HepG2 (cell line): ENCODE measurements around the gene MMP24OS. TPM values are rescaled to one million over a fixed set of nuclear protein-coding genes. Genes with fewer than 3 reads are reported as not detected.

Experiments used
- AGO1 ChIP-seq: fragments of 200-400 bp; formaldehyde crosslinking; IDR thresholded peaks from 2 replicates; pipeline ENCODE4 v1.6.1; 2017; ENCODE audit warnings: mild to moderate bottlenecking, low read depth, low read length, moderate library complexity; ENCODE audit not compliant: poor library complexity, severe bottlenecking
- BRCA1 ChIP-seq: sonication (generic); formaldehyde crosslinking; IDR thresholded peaks from 2 replicates; pipeline ENCODE4 v1.4.0; 2020; ENCODE audit warnings: missing genetic modification reagents
- DRAP1 ChIP-seq: IDR thresholded peaks from 2 replicates; pipeline ENCODE4 v1.6.1; 2016; ENCODE audit warnings: missing genetic modification reagents, missing compliant biosample characterization
- FOXP1 ChIP-seq, 2 experiments: fragments of 450-650 bp in 1 of 2; IDR thresholded peaks; 2 replicates each; pipeline ENCODE4 v1.6.1; 2017 to 2018; ENCODE audit warnings: antibody characterized with exemption in 1 of 2
- GTF2F1 ChIP-seq: fragments of 150-350 bp; IDR thresholded peaks from 2 replicates; pipeline ENCODE4 v1.6.1; 2014; ENCODE audit warnings: low read length
- HOXA9 ChIP-seq: sonication (generic); formaldehyde crosslinking; IDR thresholded peaks from 2 replicates; pipeline ENCODE4 v1.8.1; 2022; ENCODE audit warnings: missing genetic modification reagents, mild to moderate bottlenecking, moderate library complexity, borderline replicate concordance
- KAT2B ChIP-seq: fragments of 150-350 bp; IDR thresholded peaks from 2 replicates; pipeline ENCODE4 v1.6.1; 2014; ENCODE audit warnings: low read depth, low read length, borderline replicate concordance
- KDM2A ChIP-seq: sonication (generic); formaldehyde crosslinking; IDR thresholded peaks from 2 replicates; pipeline ENCODE4 v1.4.0; 2020; ENCODE audit warnings: low read depth, missing genetic modification reagents, borderline replicate concordance
- KDM6A ChIP-seq: IDR thresholded peaks from 2 replicates; pipeline ENCODE4 v1.6.1; 2016; ENCODE audit warnings: low read depth
- KMT2B ChIP-seq: IDR thresholded peaks from 2 replicates; pipeline ENCODE4 v1.6.1; 2016; ENCODE audit warnings: missing genetic modification reagents, missing compliant biosample characterization
- MEF2D ChIP-seq: sonication (generic); formaldehyde crosslinking; IDR thresholded peaks from 2 replicates; pipeline ENCODE4 v1.5.1; 2020; ENCODE audit warnings: mild to moderate bottlenecking, missing genetic modification reagents
- MYNN ChIP-seq: sonication (generic); formaldehyde crosslinking; IDR thresholded peaks from 2 replicates; pipeline ENCODE4 v1.4.0; 2020; ENCODE audit warnings: mild to moderate bottlenecking, low read depth, missing genetic modification reagents
- NFATC3 ChIP-seq: sonication (generic); formaldehyde crosslinking; IDR thresholded peaks from 2 replicates; pipeline ENCODE4 v1.5.1; 2020; ENCODE audit warnings: mild to moderate bottlenecking, missing genetic modification reagents
- NFRKB ChIP-seq: fragments of 450-650 bp; IDR thresholded peaks from 2 replicates; pipeline ENCODE4 v1.6.1; 2017
- NR2F2 ChIP-seq: IDR thresholded peaks from 2 replicates; pipeline ENCODE4 v1.6.1; 2012; ENCODE audit warnings: low read depth, inconsistent platforms, borderline replicate concordance
- PLRG1 ChIP-seq: fragments of 450-650 bp; conservative IDR thresholded peaks from 2 replicates; pipeline ENCODE4 v1.6.1; 2016
- RAD21 ChIP-seq: fragments of 450-650 bp; formaldehyde crosslinking; IDR thresholded peaks from 2 replicates; pipeline ENCODE4 v1.5.0; 2020; ENCODE audit warnings: mild to moderate bottlenecking
- RARA ChIP-seq: IDR thresholded peaks from 2 replicates; pipeline ENCODE4 v1.6.1; 2016; ENCODE audit warnings: missing genetic modification reagents, missing compliant biosample characterization
- SP1 ChIP-seq, 2 experiments: fragments of 450-650 bp in 1 of 2; sonication (generic) in 1 of 2; formaldehyde crosslinking in 1 of 2; IDR thresholded peaks; 2 replicates each; pipeline versions ENCODE4 v1.4.0 to v1.6.1; 2016 to 2020; ENCODE audit warnings: missing genetic modification reagents in 1 of 2
- TEAD2 ChIP-seq: sonication (generic); formaldehyde crosslinking; IDR thresholded peaks from 2 replicates; pipeline ENCODE4 v1.9.0; 2021; ENCODE audit warnings: missing genetic modification reagents
- ZNF101 ChIP-seq: sonication (generic); formaldehyde crosslinking; IDR thresholded peaks from 2 replicates; pipeline ENCODE4 v1.4.0; 2020; ENCODE audit warnings: mild to moderate bottlenecking, low read depth, missing genetic modification reagents, borderline replicate concordance
- ZNF672 ChIP-seq: sonication (generic); formaldehyde crosslinking; IDR thresholded peaks from 2 replicates; pipeline ENCODE4 v1.8.1; 2022; ENCODE audit warnings: missing genetic modification reagents
- ZNF878 ChIP-seq: sonication (generic); formaldehyde crosslinking; IDR thresholded peaks from 2 replicates; pipeline ENCODE4 v1.8.1; 2023; ENCODE audit warnings: mild to moderate bottlenecking, missing genetic modification reagents, moderate library complexity
- polyA plus RNA-seq, 8 experiments: library from polyadenylated mRNA; depleted of rRNA in 3 of 8; stranded (reverse) in 7 of 8; unstranded in 1 of 8; fragments of >200 nt; fragmentation: Illumina TruSeq in 4 of 8; extraction: Trizol in 4 of 8; gene quantifications; 2 replicates each; pipeline versions ENCODE4 v1.2.1 to v1.2.3, GENCODE V29; 2011 to 2016; ENCODE audit warnings: low read depth in 4 of 8, missing spikeins in 1 of 8, mixed read lengths in 1 of 8; ENCODE audit not compliant: insufficient read depth in 1 of 8
- total RNA-seq, 5 experiments: library from RNA; depleted of rRNA; stranded (reverse); fragments of >200 nt; fragmentation: Illumina TruSeq; extraction: Trizol; gene quantifications; 2 replicates each; pipeline ENCODE4 v1.2.3, GENCODE V29; 2016; ENCODE audit warnings: low read depth in 1 of 5
- TF ChIP-seq, protein P1 (sequence below): sonication (generic); formaldehyde crosslinking; IDR thresholded peaks from 2 replicates; pipeline ENCODE4 v1.5.0; 2020; ENCODE audit warnings: missing genetic modification reagents
- TF ChIP-seq, protein P2 (sequence below): sonication (generic); formaldehyde crosslinking; IDR thresholded peaks from 2 replicates; pipeline ENCODE4 v1.5.1; 2020; ENCODE audit warnings: missing genetic modification reagents, mild to moderate bottlenecking, borderline replicate concordance
- TF ChIP-seq, protein P3 (sequence below): IDR thresholded peaks from 2 replicates; pipeline ENCODE4 v1.6.1; 2016; ENCODE audit warnings: low read depth, control low read depth
- TF ChIP-seq, protein P4 (sequence below): sonication (generic); formaldehyde crosslinking; conservative IDR thresholded peaks from 2 replicates; pipeline ENCODE4 v1.5.0; 2020; ENCODE audit warnings: missing genetic modification reagents

Gene MMP24OS
- total and polyA plus RNA-seq, 2 of the 13 experiments (the other 11 are each of a cell fraction or from before 2014, with no cell fraction given), result 6.0 to 8.5 TPM

DNA sequence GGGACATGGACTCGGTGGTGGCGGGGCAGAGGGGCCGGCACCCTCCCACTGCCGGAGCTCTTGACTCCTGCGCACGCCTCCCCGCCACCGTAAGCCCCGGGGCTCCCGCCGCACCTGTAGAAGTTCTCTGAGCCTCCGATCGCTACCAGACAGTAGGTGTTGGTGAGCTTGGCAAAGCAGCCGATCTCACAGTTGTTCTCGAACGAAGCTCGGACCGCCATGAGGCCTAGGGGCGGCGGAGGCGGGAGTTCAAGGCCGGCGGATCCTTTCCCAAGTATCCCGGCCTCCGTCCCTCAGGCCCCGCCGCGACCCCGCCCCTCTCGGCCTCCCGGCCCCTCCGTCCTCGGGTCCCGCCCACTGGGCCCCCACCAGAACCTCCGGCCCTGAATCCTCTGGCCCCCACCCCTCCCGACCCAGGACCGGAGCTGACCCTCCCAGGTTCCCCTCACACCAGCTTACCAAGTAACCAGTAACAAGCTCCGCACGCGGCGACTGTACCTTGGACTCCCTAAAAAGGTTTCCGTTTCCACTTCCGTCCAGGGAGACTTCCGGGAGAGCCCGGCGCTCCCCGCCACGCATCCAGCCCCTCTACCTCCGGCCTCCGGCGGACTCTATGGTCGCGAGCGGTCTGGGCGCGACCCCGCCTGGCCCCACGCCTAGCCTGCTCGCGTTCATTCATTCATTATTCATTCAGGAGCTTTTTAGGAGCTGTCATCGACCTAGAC is 6.5 kb upstream of the MMP24OS start, which contains the start of gene EIF6 (continued):
- TF ChIP-seq, protein P1, sequence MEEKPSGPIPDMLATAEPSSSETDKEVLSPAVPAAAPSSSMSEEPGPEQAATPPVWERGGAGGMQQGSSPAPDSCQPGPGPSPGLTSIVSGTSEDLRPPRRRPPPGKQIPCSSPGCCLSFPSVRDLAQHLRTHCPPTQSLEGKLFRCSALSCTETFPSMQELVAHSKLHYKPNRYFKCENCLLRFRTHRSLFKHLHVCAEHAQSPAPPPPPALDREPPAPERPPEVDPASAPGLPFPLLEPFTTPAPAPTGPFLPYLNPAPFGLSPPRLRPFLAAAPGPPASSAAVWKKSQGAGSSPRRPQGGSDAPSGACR, result peak; percentile 82; the same call in 1 of the 2 replicates
- TF ChIP-seq PLRG1, result no peak
- TF ChIP-seq HOXA9, result peak; percentile 79; the same call in 1 of the 2 replicates
- TF ChIP-seq, protein P2, sequence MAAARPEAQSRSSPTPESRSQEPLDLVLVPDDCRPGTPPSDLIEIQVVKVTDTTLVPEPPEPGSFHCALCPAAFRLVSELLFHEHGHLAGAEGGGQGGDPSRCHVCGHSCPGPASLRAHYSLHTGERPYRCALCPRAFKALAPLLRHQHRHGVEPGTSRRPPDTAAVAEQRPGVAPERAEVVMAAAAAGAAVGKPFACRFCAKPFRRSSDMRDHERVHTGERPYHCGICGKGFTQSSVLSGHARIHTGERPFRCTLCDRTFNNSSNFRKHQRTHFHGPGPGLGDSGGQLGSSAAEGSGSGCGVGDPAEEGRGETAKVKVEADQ (CRISPR knock-in tag), result peak; percentile 99
- peak; percentile 90 for TF ChIP-seq MEF2D
- peak; percentile 91; the same call in 1 of the 2 replicates for TF ChIP-seq ZNF878 (CRISPR knock-in tag)
- TF ChIP-seq MYNN, result peak; percentile 94
- no peak for TF ChIP-seq NFRKB
- no peak for TF ChIP-seq NFATC3 (CRISPR knock-in tag)
- peak; percentile 44 for TF ChIP-seq RAD21 (CRISPR knock-in tag)
- TF ChIP-seq, protein P3, sequence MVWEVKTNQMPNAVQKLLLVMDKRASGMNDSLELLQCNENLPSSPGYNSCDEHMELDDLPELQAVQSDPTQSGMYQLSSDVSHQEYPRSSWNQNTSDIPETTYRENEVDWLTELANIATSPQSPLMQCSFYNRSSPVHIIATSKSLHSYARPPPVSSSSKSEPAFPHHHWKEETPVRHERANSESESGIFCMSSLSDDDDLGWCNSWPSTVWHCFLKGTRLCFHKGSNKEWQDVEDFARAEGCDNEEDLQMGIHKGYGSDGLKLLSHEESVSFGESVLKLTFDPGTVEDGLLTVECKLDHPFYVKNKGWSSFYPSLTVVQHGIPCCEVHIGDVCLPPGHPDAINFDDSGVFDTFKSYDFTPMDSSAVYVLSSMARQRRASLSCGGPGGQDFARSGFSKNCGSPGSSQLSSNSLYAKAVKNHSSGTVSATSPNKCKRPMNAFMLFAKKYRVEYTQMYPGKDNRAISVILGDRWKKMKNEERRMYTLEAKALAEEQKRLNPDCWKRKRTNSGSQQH (CRISPR knock-in tag), result peak; percentile 100
- 0 out of 2 replicates have a peak, but pooled peaks have one; percentile 15 for TF ChIP-seq KDM6A (CRISPR knock-in tag)
- 0 out of 2 replicates have a peak, but pooled peaks have one; percentile 46 for TF ChIP-seq ZNF101 (CRISPR knock-in tag)
- TF ChIP-seq RARA (CRISPR knock-in tag), result peak; percentile 71
- no peak for TF ChIP-seq ZNF672
- TF ChIP-seq AGO1, result peak; percentile 89
- TF ChIP-seq, protein P4, sequence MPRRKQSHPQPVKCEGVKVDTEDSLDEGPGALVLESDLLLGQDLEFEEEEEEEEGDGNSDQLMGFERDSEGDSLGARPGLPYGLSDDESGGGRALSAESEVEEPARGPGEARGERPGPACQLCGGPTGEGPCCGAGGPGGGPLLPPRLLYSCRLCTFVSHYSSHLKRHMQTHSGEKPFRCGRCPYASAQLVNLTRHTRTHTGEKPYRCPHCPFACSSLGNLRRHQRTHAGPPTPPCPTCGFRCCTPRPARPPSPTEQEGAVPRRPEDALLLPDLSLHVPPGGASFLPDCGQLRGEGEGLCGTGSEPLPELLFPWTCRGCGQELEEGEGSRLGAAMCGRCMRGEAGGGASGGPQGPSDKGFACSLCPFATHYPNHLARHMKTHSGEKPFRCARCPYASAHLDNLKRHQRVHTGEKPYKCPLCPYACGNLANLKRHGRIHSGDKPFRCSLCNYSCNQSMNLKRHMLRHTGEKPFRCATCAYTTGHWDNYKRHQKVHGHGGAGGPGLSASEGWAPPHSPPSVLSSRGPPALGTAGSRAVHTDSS (CRISPR knock-in tag), result no peak
- TF ChIP-seq DRAP1 (CRISPR knock-in tag), result peak; percentile 89
- TF ChIP-seq TEAD2 (CRISPR knock-in tag), result no peak
- peak; percentile 84 for TF ChIP-seq GTF2F1
- TF ChIP-seq NR2F2, result peak; percentile 64; the same call in 1 of the 2 replicates
- no peak for TF ChIP-seq SP1 (IDR thresholded peaks at IDR 0.05)
- TF ChIP-seq SP1 (CRISPR knock-in tag; IDR thresholded peaks at IDR 0.05), result peak; percentile 60
- TF ChIP-seq FOXP1 (IDR thresholded peaks at IDR 0.05), result no peak; the same call in 1 of the 2 replicates
- no peak; the same call in 1 of the 2 replicates for TF ChIP-seq FOXP1 (CRISPR knock-in tag; IDR thresholded peaks at IDR 0.05)
- no peak for TF ChIP-seq BRCA1 (CRISPR knock-in tag)
- peak; percentile 91 for TF ChIP-seq KMT2B
- no peak for TF ChIP-seq KAT2B
- peak; percentile 97 for TF ChIP-seq KDM2A (CRISPR knock-in tag)
